ENCODE data around the gene KRT14. TPM values are rescaled to one million over a fixed set of nuclear protein-coding genes. Genes with fewer than 3 reads are reported as not detected.

KRT14 gene
- total RNA-seq, 1 donor from 2014 or later = not detected

DNA sequence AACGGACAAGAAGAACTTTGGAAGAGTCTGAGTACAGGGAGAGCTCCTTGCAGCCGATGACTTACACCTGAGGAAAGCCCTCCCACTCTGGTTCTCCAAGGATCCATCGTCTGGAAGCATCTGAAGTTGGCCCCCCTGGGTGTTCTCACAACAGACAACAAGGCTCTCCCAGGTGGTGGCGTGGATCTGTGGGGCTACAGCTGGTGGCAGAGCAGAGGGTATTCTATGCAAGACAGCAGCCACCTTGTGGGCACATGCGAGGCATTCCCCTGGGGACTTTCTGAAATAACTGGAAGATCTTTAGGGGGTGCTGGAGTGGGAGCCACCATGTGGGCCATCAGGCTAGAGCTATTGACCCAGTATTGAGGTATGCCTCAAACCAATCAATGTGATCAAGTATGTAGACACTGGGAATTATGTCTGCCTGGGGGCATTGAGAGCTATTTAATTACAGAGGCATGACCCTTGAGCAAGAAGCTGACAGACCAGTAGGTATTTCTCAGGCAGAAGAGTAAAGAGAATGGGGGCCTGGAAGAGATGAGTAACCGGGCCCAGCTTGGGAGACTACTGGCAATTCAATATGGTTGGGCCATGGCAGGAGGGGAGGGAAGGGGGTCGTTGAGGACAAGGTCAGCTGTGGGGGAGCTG lies 51.7 kb downstream of the KRT14 start:
- H3K9me3 ChIP-seq (ENCODE audit: low read depth) = no peaks in the 10 kb centered on the region
- no peaks in the 10 kb centered on the region for H3K27me3 ChIP-seq
- H3K27me3 Mint-ChIP-seq (ENCODE audit: insufficient read depth, low read depth) = peaks cover 17% of the 10 kb centered on the region
- TF ChIP-seq, protein P1, sequence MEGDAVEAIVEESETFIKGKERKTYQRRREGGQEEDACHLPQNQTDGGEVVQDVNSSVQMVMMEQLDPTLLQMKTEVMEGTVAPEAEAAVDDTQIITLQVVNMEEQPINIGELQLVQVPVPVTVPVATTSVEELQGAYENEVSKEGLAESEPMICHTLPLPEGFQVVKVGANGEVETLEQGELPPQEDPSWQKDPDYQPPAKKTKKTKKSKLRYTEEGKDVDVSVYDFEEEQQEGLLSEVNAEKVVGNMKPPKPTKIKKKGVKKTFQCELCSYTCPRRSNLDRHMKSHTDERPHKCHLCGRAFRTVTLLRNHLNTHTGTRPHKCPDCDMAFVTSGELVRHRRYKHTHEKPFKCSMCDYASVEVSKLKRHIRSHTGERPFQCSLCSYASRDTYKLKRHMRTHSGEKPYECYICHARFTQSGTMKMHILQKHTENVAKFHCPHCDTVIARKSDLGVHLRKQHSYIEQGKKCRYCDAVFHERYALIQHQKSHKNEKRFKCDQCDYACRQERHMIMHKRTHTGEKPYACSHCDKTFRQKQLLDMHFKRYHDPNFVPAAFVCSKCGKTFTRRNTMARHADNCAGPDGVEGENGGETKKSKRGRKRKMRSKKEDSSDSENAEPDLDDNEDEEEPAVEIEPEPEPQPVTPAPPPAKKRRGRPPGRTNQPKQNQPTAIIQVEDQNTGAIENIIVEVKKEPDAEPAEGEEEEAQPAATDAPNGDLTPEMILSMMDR (IDR thresholded peaks at IDR 0.05) = no peak
- no peak for TF ChIP-seq EZH2 (IDR thresholded peaks at IDR 0.05)
- no peak for TF ChIP-seq EZH2phosphoT487 (IDR thresholded peaks at IDR 0.05)
- H3K79me2 ChIP-seq (ENCODE audit: low read depth) = no peaks in the 10 kb centered on the region
- no peak for DNase-seq (ENCODE audit: low spot score)
- H3K27ac Mint-ChIP-seq = peak overlapping the region; percentile 44
- H3K36me3 ChIP-seq = no peaks in the 10 kb centered on the region
- no peak overlapping the region for H2AFZ ChIP-seq (replicated peaks)
- no peaks in the 10 kb centered on the region for H4K20me1 ChIP-seq (ENCODE audit: low read depth)
- H3K4me3 Mint-ChIP-seq = no peak overlapping the region
- H3K4me2 ChIP-seq = no peak overlapping the region
- peaks cover 15% of the 10 kb centered on the region for H3K4me1 ChIP-seq
- H3K4me1 Mint-ChIP-seq = peaks cover 11% of the 10 kb centered on the region
- no peak overlapping the region for H3K9ac ChIP-seq
- no peaks in the 10 kb centered on the region for H3K36me3 Mint-ChIP-seq
- H3K4me3 ChIP-seq = no peak overlapping the region
- H3F3A ChIP-seq (ENCODE audit: low read depth) = peaks cover 7% of the 10 kb centered on the region
- no peaks in the 10 kb centered on the region for H3K9me3 Mint-ChIP-seq
- H3K27ac ChIP-seq = no peak overlapping the region

DNA sequence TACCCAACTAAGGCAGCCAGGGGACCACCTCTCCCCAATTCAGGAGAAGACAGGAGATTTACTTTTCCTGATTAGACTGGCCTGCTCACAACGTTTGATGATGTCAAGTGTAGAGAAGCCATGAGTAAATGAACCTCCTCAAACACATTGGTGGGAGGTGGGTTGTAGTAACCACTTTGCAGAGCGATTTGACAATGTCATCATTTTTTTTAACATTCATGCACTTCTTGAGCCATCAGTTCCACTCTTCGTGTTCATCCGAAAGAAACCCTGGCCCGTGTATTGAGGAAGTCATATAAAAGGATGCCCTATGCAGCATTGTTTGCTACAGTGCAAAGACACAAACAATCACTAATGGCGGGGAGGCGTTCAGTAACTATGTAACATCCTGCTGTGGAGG lies 53.1 kb downstream of the KRT14 start:
- Mint-ChIP-seq H3K9me3 (no peaks in the 10 kb centered on the region), H3K36me3 (no peaks in the 10 kb centered on the region), H3K27me3 (ENCODE audit: insufficient read depth, low read depth) (peaks cover 25% of the 10 kb centered on the region), H3K27ac (no peak overlapping the region), H3K4me3 (no peak overlapping the region), H3K4me1 (peaks cover 12% of the 10 kb centered on the region)
- no peak for DNase-seq (ENCODE audit: low spot score)
- Histone ChIP-seq H3K36me3 (no peaks in the 10 kb centered on the region), H3K27me3 (no peaks in the 10 kb centered on the region), H3K9ac (no peak overlapping the region), H3K9me3 (ENCODE audit: low read depth) (no peaks in the 10 kb centered on the region), H4K20me1 (ENCODE audit: low read depth) (no peaks in the 10 kb centered on the region), H3K4me2 (no peak overlapping the region), H3K27ac (no peak overlapping the region), H3F3A (ENCODE audit: low read depth) (peaks cover 14% of the 10 kb centered on the region), H2AFZ (replicated peaks) (no peak overlapping the region), H3K4me1 (peaks cover 15% of the 10 kb centered on the region), H3K79me2 (ENCODE audit: low read depth) (no peaks in the 10 kb centered on the region), H3K4me3 (no peak overlapping the region)
- TF ChIP-seq, protein P1 (IDR thresholded peaks at IDR 0.05) = no peak
- TF ChIP-seq EZH2phosphoT487 (IDR thresholded peaks at IDR 0.05) = no peak
- no peak for TF ChIP-seq EZH2 (IDR thresholded peaks at IDR 0.05)

DNA sequence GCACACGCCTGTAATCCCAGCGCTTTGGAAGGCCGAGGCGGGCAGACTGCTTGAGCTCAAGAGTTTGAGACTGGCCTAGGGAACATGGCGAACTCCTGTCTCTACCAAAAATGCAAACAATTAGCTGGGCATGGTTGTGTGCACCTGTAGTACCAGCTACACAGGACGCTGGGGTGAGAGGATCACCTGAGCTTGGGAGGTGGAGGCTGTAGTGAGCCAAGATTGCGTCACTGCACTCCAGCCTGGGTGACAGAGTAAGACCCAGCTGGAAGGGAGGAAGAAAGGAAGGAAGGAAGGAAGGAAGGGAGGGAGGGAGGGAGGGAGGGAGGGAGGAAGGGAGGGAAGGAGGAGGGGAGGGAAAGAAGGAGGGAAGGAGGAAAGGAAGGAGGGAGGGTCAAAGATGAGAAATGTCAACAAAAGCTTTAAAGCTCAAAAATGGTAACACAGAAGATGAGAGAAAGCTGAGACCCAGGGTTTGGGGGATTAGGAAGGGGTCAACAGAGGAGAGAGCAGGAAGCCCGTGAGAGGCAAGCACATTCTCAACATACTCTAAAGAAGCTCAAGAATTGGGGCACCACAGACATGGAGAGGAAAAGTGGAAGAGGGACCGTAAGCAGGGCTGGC lies 53.6 kb downstream of the KRT14 start:
- Histone ChIP-seq H3K9ac (no peak overlapping the region), H3K36me3 (no peaks in the 10 kb centered on the region), H3K27me3 (no peaks in the 10 kb centered on the region), H3F3A (ENCODE audit: low read depth) (peaks cover 17% of the 10 kb centered on the region), H2AFZ (replicated peaks) (no peak overlapping the region), H3K4me2 (no peak overlapping the region), H3K79me2 (ENCODE audit: low read depth) (peaks cover under 1% of the 10 kb centered on the region), H3K4me3 (no peak overlapping the region), H3K27ac (no peak overlapping the region), H4K20me1 (ENCODE audit: low read depth) (no peaks in the 10 kb centered on the region), H3K9me3 (ENCODE audit: low read depth) (no peaks in the 10 kb centered on the region), H3K4me1 (peaks cover 11% of the 10 kb centered on the region)
- no peak for DNase-seq (ENCODE audit: low spot score)
- H3K27ac Mint-ChIP-seq = no peak overlapping the region
- H3K27me3 Mint-ChIP-seq (ENCODE audit: insufficient read depth, low read depth) = peaks cover 31% of the 10 kb centered on the region
- no peaks in the 10 kb centered on the region for H3K9me3 Mint-ChIP-seq
- H3K4me3 Mint-ChIP-seq = no peak overlapping the region
- TF ChIP-seq EZH2phosphoT487 (IDR thresholded peaks at IDR 0.05) (no peak), EZH2 (IDR thresholded peaks at IDR 0.05) (no peak)
- TF ChIP-seq, protein P1 (IDR thresholded peaks at IDR 0.05) = no peak
- no peaks in the 10 kb centered on the region for H3K36me3 Mint-ChIP-seq
- peaks cover 13% of the 10 kb centered on the region for H3K4me1 Mint-ChIP-seq

Other genes starting within 250 kb of the KRT14 start
- gene KRT33A, start 236.1 kb downstream of the KRT14 start, total RNA-seq (ENCODE audit: low replicate concordance) = not detected in 2 replicates
- not detected in 2 replicates for gene KRT33B, start 217.1 kb downstream of the KRT14 start, total RNA-seq (ENCODE audit: low replicate concordance)
- not detected in 2 replicates for gene KRT34, start 204.6 kb downstream of the KRT14 start, total RNA-seq (ENCODE audit: low replicate concordance)
- not detected in 2 replicates for gene KRT31, start 189.3 kb downstream of the KRT14 start, total RNA-seq (ENCODE audit: low replicate concordance)
- not detected in 2 replicates for gene KRT37, start 162.3 kb downstream of the KRT14 start, total RNA-seq (ENCODE audit: low replicate concordance)
- gene KRT38, start 145.9 kb downstream of the KRT14 start, total RNA-seq (ENCODE audit: low replicate concordance) = not detected in 2 replicates
- gene KRT32, start 119.5 kb downstream of the KRT14 start, total RNA-seq (ENCODE audit: low replicate concordance) = not detected in 2 replicates
- not detected in 2 replicates for gene KRT35, start 105.7 kb downstream of the KRT14 start, total RNA-seq (ENCODE audit: low replicate concordance)
- gene KRT36, start 97.0 kb downstream of the KRT14 start, total RNA-seq (ENCODE audit: low replicate concordance) = not detected in 2 replicates
- gene KRT13, start 81.3 kb downstream of the KRT14 start, total RNA-seq (ENCODE audit: low replicate concordance) = not detected in 2 replicates
- gene KRT15, start 68.0 kb downstream of the KRT14 start, total RNA-seq (ENCODE audit: low replicate concordance) = 0.15 TPM in 1 of 2 replicates, not detected in the other
- gene KRT19, start 58.6 kb downstream of the KRT14 start, total RNA-seq (ENCODE audit: low replicate concordance) = 114 and 184 TPM in 2 replicates
- not detected in 2 replicates for gene KRT9, start 14.8 kb downstream of the KRT14 start, total RNA-seq (ENCODE audit: low replicate concordance)
- not detected in 2 replicates for gene KRT16, start 25.9 kb upstream of the KRT14 start, total RNA-seq (ENCODE audit: low replicate concordance)
- not detected in 2 replicates for gene KRT17, start 37.7 kb upstream of the KRT14 start, total RNA-seq (ENCODE audit: low replicate concordance)
- gene EIF1, start 102.0 kb upstream of the KRT14 start, total RNA-seq (ENCODE audit: low replicate concordance) = 60.7 and 91.4 TPM in 2 replicates
- gene GAST, start 125.4 kb upstream of the KRT14 start, total RNA-seq (ENCODE audit: low replicate concordance) = not detected in 2 replicates
- gene HAP1, start 147.7 kb upstream of the KRT14 start, total RNA-seq (ENCODE audit: low replicate concordance) = 0.45 and 1.7 TPM in 2 replicates
- 28.5 and 91.8 TPM in 2 replicates for gene JUP, start 199.8 kb upstream of the KRT14 start, total RNA-seq (ENCODE audit: low replicate concordance)
- gene P3H4, start 225.1 kb upstream of the KRT14 start, total RNA-seq (ENCODE audit: low replicate concordance) = 18.7 and 48.5 TPM in 2 replicates
- 108 and 231 TPM in 2 replicates for gene FKBP10, start 226.1 kb upstream of the KRT14 start, total RNA-seq (ENCODE audit: low replicate concordance)
- gene NT5C3B, start 249.3 kb upstream of the KRT14 start, total RNA-seq (ENCODE audit: low replicate concordance) = 99.5 and 106 TPM in 2 replicates

Data from neural progenitor cell (in vitro differentiated cells).